ENCODE data around the gene AJM1. TPM values are rescaled to one million over a fixed set of nuclear protein-coding genes. Genes with fewer than 3 reads are reported as not detected.
A peak's percentile ranks its signal among the peaks of the same experiment; 100 is the strongest.

The AJM1 gene
- total and polyA plus RNA-seq, 5 donors from 2014 or later = 0.10 to 4.3 (median 0.11) TPM; not detected in 2

DNA sequence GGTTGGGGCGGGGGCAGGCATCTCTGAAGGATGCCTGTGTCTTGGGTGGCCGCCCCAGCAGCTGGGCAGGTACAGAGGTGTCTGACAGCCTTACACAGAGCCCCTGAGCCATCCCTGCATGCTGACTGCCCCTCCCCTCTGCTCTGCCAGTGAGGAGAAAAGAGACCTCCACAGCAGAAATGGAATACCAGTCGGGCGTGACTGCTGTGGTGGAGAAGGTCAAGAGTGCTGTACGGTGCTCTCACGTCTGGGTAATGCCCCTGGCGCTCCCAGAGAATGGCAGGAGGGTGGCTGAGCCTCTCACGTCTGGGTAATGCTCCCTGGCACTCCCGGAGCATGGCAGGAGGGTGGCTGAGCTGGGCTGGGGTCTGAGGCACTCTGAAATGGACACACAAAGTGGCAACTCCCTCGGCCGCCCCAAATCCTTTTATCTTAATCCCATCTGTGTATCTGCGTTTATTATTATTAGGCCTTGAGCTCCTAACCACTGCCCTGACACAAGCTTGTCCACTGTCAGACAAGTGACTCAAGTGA lies 37.0 kb upstream of the AJM1 start:
- no peaks in the 10 kb centered on the region for H3K27me3 ChIP-seq (ENCODE audit: control insufficient read depth, insufficient read depth, low read length)
- no peaks in the 10 kb centered on the region for H3K9me3 ChIP-seq (ENCODE audit: control insufficient read depth in 2 of 2, low read length in 2 of 2)
- no peak for DNase-seq
- ATAC-seq (ENCODE audit: low read depth in 2 of 2) = no peak
- Mint-ChIP-seq H3K4me3 (peak overlapping the region; percentile 13 to 69 (median 36)), H3K9me3 (no peaks in the 10 kb centered on the region), H3K27ac (peak overlapping the region in 1 of 3 donors; percentile 57), H3K36me3 (peaks cover 3% of the 10 kb centered on the region), H3K27me3 (peaks cover 18% of the 10 kb centered on the region), H3K4me1 (peaks cover 4 to 52% (median 12%) of the 10 kb centered on the region in 4 donors)
- no peak overlapping the region for H3K4me3 ChIP-seq (ENCODE audit: low read depth, low read length)
- H3K4me1 ChIP-seq (ENCODE audit: control insufficient read depth, insufficient read depth, low read length, poor library complexity, severe bottlenecking) = peaks cover 46% of the 10 kb centered on the region
- peaks cover 7% of the 10 kb centered on the region for H3K36me3 ChIP-seq (ENCODE audit: control insufficient read depth, insufficient read depth, low read length)
- H3K27ac ChIP-seq (ENCODE audit: insufficient read depth, low read length, poor library complexity, severe bottlenecking) = no peak overlapping the region

DNA sequence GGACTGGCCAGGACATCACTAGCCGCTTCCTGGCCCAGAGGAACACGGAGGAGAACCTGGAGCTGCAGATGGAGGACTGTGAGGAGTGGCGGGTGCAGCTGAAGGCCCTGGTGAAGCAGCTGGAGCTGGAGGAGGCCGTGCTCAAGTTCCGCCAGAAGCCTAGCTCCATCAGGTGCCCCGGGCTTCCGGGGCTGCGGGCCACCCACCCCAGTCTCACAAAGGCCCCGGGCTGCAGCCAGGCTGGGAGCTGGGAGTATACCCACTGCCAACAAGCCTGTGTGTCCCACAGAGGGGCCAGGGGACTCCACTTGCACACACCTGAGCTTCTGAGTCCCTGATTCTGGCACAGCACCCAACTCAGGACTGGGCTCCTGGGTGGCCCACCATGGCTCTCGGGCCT lies 36.2 kb upstream of the AJM1 start:
- Mint-ChIP-seq H3K36me3 (peaks cover 5% of the 10 kb centered on the region), H3K4me3 (peak overlapping the region; percentile 87 to 94 (median 88)), H3K27me3 (peaks cover 11% of the 10 kb centered on the region), H3K4me1 (peaks cover 8 to 49% (median 13%) of the 10 kb centered on the region in 4 donors), H3K9me3 (no peaks in the 10 kb centered on the region), H3K27ac (peak overlapping the region in 1 of 3 donors; percentile 31)
- DNase-seq (no peak), ATAC-seq (ENCODE audit: low read depth in 2 of 2) (no peak)
- H3K4me1 ChIP-seq (ENCODE audit: control insufficient read depth, insufficient read depth, low read length, poor library complexity, severe bottlenecking) = peaks cover 38% of the 10 kb centered on the region
- H3K9me3 ChIP-seq (ENCODE audit: control insufficient read depth in 2 of 2, low read length in 2 of 2) = no peaks in the 10 kb centered on the region
- H3K27me3 ChIP-seq (ENCODE audit: control insufficient read depth, insufficient read depth, low read length) = no peaks in the 10 kb centered on the region
- no peak overlapping the region for H3K4me3 ChIP-seq (ENCODE audit: low read depth, low read length)
- peaks cover 7% of the 10 kb centered on the region for H3K36me3 ChIP-seq (ENCODE audit: control insufficient read depth, insufficient read depth, low read length)
- H3K27ac ChIP-seq (ENCODE audit: insufficient read depth, low read length, poor library complexity, severe bottlenecking) = no peak overlapping the region

DNA sequence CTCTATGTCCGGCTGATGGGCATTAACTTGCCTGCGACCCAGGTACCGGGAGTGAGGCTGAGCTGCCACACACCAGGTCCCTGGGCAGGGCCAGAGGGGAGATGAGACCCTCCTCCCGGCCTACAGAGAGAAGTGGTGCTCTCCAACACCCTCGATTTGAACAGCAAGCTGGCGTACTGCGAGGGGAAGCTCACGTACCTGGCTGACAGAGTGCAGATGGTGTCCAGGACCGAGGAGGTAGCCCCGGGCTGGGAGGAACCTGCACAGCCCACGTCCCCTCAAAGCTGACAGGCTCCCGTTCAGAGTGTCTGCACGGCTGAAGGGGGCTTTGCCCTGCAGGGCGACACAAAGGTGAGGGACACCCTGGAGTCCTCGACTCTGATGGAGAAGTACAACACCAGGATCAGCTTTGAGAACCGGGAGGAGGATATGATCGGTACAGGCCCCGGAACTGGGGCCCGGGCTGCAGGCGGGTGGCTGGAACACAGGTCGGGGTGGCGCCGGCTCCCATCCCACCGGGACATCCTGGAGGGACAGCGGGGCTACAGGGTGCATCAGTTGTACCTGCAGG lies 35.6 kb upstream of the AJM1 start:
- Histone ChIP-seq H3K36me3 (ENCODE audit: control insufficient read depth, insufficient read depth, low read length) (peaks cover 7% of the 10 kb centered on the region), H3K27me3 (ENCODE audit: control insufficient read depth, insufficient read depth, low read length) (no peaks in the 10 kb centered on the region), H3K4me1 (ENCODE audit: control insufficient read depth, insufficient read depth, low read length, poor library complexity, severe bottlenecking) (peaks cover 36% of the 10 kb centered on the region), H3K4me3 (ENCODE audit: low read depth, low read length) (peak overlapping the region; percentile 30), H3K27ac (ENCODE audit: insufficient read depth, low read length, poor library complexity, severe bottlenecking) (peak overlapping the region; percentile 88), H3K9me3 (ENCODE audit: control insufficient read depth in 2 of 2, low read length in 2 of 2) (no peaks in the 10 kb centered on the region)
- Mint-ChIP-seq H3K36me3 (peaks cover 6% of the 10 kb centered on the region), H3K27ac (peak overlapping the region; percentile 26 to 86 (median 79)), H3K9me3 (no peaks in the 10 kb centered on the region), H3K27me3 (peaks cover 6% of the 10 kb centered on the region), H3K4me1 (peaks cover 8 to 46% (median 14%) of the 10 kb centered on the region in 4 donors), H3K4me3 (peak overlapping the region; percentile 87 to 94 (median 88))
- DNase-seq (no peak), ATAC-seq (ENCODE audit: low read depth in 2 of 2) (no peak)

DNA sequence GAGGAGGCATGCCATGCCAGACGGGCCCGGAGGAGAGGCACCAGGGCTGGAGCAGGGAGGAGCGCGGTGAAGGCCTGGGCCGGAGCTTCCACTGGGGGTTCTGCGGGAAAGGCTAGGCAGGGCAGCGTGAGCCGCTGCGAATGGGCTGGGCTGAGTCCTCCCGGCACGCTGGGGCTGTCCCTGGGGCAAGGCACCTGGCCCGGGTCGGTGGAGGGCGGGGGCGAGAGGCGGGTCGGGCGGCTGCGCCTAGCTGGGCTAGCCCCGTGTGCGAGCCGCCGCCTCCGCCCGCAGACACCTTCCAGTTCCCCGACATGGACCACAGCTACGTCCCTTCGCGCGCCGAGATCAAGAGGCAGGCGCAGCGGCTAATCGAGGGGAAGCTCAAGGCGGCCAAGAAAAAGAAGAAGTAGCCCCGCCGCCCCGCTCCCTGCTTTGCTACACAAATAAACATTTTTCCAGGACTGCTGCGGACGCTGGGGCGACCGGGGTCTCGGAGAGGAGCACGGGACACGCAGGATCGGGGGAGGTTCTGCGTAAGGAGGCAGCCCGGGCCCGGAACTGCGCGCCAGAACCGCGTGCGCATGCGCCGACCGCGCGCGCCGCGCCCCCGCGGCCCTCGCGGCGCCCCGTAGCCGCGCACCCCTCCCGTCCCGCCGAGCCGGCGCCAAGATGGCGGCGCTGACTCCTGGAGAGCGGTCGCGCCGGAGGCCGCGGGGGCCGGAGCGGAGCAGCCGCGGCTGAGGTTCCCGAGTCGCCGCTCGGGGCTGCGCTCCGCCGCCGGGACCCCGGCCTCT lies 34.8 kb upstream of the AJM1 start, which contains the start of gene RABL6:
Gene RABL6 (plus strand): TSS at position 668 of the 794 bp plus-strand sequence. CDS start 249 bp downstream, outside the sequence.
- H3K4me3 Mint-ChIP-seq = peak within 1 kb of the TSS; percentile 87 to 94 (median 88)
- Histone ChIP-seq H3K27me3 (ENCODE audit: control insufficient read depth, insufficient read depth, low read length) (no peaks in the 10 kb centered on the region), H3K36me3 (ENCODE audit: control insufficient read depth, insufficient read depth, low read length) (peaks cover 7% of the 10 kb centered on the region), H3K27ac (ENCODE audit: insufficient read depth, low read length, poor library complexity, severe bottlenecking) (peak within 1 kb of the TSS; percentile 88), H3K9me3 (ENCODE audit: control insufficient read depth in 2 of 2, low read length in 2 of 2) (no peaks in the 10 kb centered on the region), H3K4me1 (ENCODE audit: control insufficient read depth, insufficient read depth, low read length, poor library complexity, severe bottlenecking) (peaks cover 38% of the 10 kb centered on the region), H3K4me3 (ENCODE audit: low read depth, low read length) (peak within 1 kb of the TSS; percentile 82)
- DNase-seq (peak; percentile 76 to 87 (median 80)), ATAC-seq (ENCODE audit: low read depth in 2 of 2) (peak; percentile 82 to 85)
- peaks cover 8 to 44% (median 15%) of the 10 kb centered on the region in 4 donors for H3K4me1 Mint-ChIP-seq
- peaks cover 6% of the 10 kb centered on the region for H3K36me3 Mint-ChIP-seq
- no peaks in the 10 kb centered on the region for H3K9me3 Mint-ChIP-seq
- H3K27ac Mint-ChIP-seq = peak within 1 kb of the TSS; percentile 47 to 86 (median 84)
- no peaks in the 10 kb centered on the region for H3K27me3 Mint-ChIP-seq

DNA sequence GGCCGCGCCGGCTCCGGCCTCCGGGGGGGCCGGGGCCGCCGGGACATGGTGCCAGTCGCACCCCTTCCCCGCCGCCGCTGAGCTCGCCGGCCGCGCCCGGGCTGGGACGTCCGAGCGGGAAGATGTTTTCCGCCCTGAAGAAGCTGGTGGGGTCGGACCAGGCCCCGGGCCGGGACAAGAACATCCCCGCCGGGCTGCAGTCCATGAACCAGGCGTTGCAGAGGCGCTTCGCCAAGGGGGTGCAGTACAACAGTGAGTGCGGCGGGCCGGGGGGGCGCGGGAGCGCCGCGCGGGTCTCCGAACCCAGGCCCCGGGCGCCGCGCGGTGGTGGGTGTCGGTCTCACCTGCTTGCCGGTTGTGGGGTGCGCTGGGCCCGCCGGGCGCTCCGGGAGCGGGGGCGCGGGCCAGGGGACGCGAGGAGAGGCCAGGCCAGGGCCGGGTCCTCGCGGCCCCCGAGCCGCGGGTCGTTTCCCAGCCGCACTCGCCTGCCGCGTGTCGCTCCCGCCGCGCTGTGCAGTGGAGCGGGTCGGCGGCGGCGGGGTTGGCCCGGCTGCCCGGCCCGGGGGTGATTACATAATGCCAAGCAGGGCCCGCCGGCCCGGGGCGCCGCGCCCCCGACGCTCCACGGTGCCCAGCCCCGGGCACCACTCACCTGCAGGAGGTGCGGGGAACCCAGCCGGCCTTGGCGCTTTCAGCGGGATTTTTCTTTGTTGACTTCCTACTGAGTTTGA lies 34.0 kb upstream of the AJM1 start:
- no peaks in the 10 kb centered on the region for H3K9me3 ChIP-seq (ENCODE audit: control insufficient read depth in 2 of 2, low read length in 2 of 2)
- peaks cover 7% of the 10 kb centered on the region for H3K36me3 ChIP-seq (ENCODE audit: control insufficient read depth, insufficient read depth, low read length)
- Mint-ChIP-seq H3K27ac (peak overlapping the region; percentile 43 to 84 (median 47)), H3K36me3 (peaks cover 13% of the 10 kb centered on the region), H3K27me3 (no peaks in the 10 kb centered on the region), H3K4me1 (peaks cover 8 to 52% (median 19%) of the 10 kb centered on the region in 4 donors), H3K4me3 (peak overlapping the region; percentile 87 to 93 (median 88)), H3K9me3 (no peaks in the 10 kb centered on the region)
- H3K4me3 ChIP-seq (ENCODE audit: low read depth, low read length) = peak overlapping the region; percentile 82
- peaks cover 43% of the 10 kb centered on the region for H3K4me1 ChIP-seq (ENCODE audit: control insufficient read depth, insufficient read depth, low read length, poor library complexity, severe bottlenecking)
- DNase-seq = peak; percentile 33 to 49 (median 40)
- ATAC-seq (ENCODE audit: low read depth in 2 of 2) = peak; percentile 39 to 52
- no peaks in the 10 kb centered on the region for H3K27me3 ChIP-seq (ENCODE audit: control insufficient read depth, insufficient read depth, low read length)
- no peak overlapping the region for H3K27ac ChIP-seq (ENCODE audit: insufficient read depth, low read length, poor library complexity, severe bottlenecking)

DNA sequence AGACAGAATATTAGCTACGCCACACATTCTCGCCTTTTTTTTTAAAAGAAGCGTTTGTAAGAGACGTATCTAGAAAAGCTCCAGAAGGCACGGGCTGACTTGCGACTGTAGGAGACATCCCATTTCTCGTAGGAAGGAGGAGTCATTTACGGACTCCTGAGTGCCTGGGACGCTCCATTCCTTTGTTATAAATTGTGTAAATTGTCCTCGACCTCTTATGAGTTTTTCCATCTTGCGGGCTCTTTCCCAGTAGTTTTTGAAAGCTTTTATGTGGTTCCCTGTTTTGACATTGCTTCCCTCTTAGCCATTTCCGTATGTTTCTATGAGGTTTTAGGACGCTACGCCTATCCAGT lies 33.5 kb upstream of the AJM1 start:
- Mint-ChIP-seq H3K4me3 (peak overlapping the region; percentile 87 to 93 (median 88)), H3K27me3 (no peaks in the 10 kb centered on the region), H3K27ac (peak overlapping the region; percentile 43 to 84 (median 47)), H3K9me3 (no peaks in the 10 kb centered on the region), H3K36me3 (peaks cover 19% of the 10 kb centered on the region), H3K4me1 (peaks cover 8 to 53% (median 20%) of the 10 kb centered on the region in 4 donors)
- Histone ChIP-seq H3K27ac (ENCODE audit: insufficient read depth, low read length, poor library complexity, severe bottlenecking) (no peak overlapping the region), H3K9me3 (ENCODE audit: control insufficient read depth in 2 of 2, low read length in 2 of 2) (no peaks in the 10 kb centered on the region), H3K27me3 (ENCODE audit: control insufficient read depth, insufficient read depth, low read length) (no peaks in the 10 kb centered on the region), H3K4me1 (ENCODE audit: control insufficient read depth, insufficient read depth, low read length, poor library complexity, severe bottlenecking) (peaks cover 43% of the 10 kb centered on the region), H3K36me3 (ENCODE audit: control insufficient read depth, insufficient read depth, low read length) (peaks cover 7% of the 10 kb centered on the region), H3K4me3 (ENCODE audit: low read depth, low read length) (peak overlapping the region; percentile 82)
- DNase-seq (peak in 1 of 3 donors; percentile 10), ATAC-seq (ENCODE audit: low read depth in 2 of 2) (no peak)

DNA sequence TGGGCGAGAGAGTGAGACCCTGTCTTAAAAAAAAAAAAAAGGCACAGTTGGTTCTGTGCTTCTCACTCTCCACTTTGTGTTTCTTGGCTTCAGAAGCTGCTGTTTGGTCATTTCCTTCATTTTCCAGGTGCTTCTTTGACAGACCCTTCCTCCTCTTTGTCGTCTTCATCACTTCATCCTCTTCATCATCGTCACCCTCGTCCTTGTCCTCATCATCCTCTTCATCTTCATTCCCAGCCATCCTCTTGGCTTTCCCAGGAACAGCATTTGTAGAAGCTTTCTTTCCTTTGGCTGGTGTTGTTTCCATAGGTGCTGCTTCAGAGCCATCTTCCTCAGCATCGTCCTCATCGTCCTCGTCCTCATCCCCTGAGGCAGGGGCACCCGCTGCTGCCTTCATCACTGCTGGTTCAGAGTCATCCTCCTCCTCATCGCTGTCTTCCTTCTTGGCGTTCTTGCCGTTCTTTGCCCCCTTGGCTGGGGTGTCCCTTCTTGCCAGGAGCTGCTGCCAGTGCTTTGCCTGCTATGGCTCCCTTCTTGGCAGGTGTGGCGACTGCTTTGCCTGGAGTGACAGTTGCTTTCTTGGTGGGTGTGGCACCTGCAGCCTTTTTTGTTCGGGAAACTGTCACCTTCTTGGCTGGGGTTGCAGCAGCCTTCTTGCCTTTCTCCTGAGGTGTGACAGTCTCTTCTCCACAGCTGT lies 27.4 kb upstream of the AJM1 start:
- Mint-ChIP-seq H3K9me3 (no peaks in the 10 kb centered on the region), H3K27me3 (no peaks in the 10 kb centered on the region), H3K27ac (peak overlapping the region in 2 of 3 donors; percentile 37 to 39), H3K4me1 (peaks cover 9 to 37% (median 24%) of the 10 kb centered on the region in 4 donors), H3K4me3 (peak overlapping the region in 2 of 4 donors; percentile 49 to 74), H3K36me3 (peaks cover 27% of the 10 kb centered on the region)
- ATAC-seq (ENCODE audit: low read depth in 2 of 2) = no peak
- no peaks in the 10 kb centered on the region for H3K9me3 ChIP-seq (ENCODE audit: control insufficient read depth in 2 of 2, low read length in 2 of 2)
- peaks cover 3% of the 10 kb centered on the region for H3K36me3 ChIP-seq (ENCODE audit: control insufficient read depth, insufficient read depth, low read length)
- no peak overlapping the region for H3K4me3 ChIP-seq (ENCODE audit: low read depth, low read length)
- peaks cover 11% of the 10 kb centered on the region for H3K4me1 ChIP-seq (ENCODE audit: control insufficient read depth, insufficient read depth, low read length, poor library complexity, severe bottlenecking)
- H3K27ac ChIP-seq (ENCODE audit: insufficient read depth, low read length, poor library complexity, severe bottlenecking) = no peak overlapping the region
- H3K27me3 ChIP-seq (ENCODE audit: control insufficient read depth, insufficient read depth, low read length) = no peaks in the 10 kb centered on the region
- no peak for DNase-seq
